ENCODE measurements around the gene EVX2.

DNA sequence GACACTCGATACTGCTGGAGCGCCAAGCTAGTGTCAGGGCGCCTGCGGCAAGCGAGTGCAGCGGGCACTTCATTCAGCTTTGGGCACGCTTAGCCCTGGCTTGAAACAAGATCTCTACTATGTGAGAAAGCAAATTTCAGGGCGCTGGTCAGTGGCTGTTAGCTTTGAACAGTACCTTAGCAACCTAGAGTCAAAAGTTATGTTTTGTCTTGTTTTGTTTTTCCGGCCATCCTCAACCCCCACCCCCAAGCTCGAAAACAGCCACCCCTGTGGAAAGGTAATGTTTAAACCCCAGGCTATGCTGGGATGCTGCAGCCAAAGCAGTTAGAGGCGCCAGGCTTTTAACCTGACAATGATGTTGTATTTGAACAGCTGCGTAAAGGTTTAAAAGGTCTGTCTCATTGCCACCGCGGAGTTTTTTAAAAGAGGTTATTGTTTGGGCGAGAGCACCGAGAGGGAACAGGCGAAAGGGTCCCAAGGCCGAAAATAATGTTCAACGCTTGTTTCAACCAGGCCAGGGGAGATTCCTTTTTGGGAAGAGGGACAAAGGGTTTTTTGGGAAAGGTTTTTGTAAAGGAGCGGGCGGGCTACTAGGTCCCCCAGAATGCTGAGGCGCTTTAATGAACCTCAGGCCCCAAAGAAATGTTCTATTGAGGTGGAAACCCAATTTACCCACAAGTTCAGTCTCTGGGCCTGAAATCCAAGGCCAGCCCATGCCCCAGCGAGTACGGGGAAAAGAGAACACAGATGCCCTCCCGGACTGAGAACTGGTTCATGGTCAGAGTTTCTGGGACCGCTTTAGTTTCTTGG is 30.6 kb upstream of the EVX2 start:
- TF ChIP-seq, protein P1, sequence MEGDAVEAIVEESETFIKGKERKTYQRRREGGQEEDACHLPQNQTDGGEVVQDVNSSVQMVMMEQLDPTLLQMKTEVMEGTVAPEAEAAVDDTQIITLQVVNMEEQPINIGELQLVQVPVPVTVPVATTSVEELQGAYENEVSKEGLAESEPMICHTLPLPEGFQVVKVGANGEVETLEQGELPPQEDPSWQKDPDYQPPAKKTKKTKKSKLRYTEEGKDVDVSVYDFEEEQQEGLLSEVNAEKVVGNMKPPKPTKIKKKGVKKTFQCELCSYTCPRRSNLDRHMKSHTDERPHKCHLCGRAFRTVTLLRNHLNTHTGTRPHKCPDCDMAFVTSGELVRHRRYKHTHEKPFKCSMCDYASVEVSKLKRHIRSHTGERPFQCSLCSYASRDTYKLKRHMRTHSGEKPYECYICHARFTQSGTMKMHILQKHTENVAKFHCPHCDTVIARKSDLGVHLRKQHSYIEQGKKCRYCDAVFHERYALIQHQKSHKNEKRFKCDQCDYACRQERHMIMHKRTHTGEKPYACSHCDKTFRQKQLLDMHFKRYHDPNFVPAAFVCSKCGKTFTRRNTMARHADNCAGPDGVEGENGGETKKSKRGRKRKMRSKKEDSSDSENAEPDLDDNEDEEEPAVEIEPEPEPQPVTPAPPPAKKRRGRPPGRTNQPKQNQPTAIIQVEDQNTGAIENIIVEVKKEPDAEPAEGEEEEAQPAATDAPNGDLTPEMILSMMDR (IDR thresholded peaks at IDR 0.05) = no peak
- no peak for TF ChIP-seq POLR2AphosphoS5 (IDR thresholded peaks at IDR 0.05)
- no peak for TF ChIP-seq POLR2A (IDR thresholded peaks at IDR 0.05)

Data from breast epithelium (tissue), 3 donors.